ENCODE data around the gene TTC24.

- TF ChIP-seq NFRKB (IDR thresholded peaks at IDR 0.05), result no peak
- no peak for TF ChIP-seq SUZ12 (IDR thresholded peaks at IDR 0.05)
- no peak for TF ChIP-seq SP1 (IDR thresholded peaks at IDR 0.05)
Observed at GRCh38 chr1:156612666-156613065, 33.1 kb downstream of the TTC24 start.

All from HEK293T (cell line).